K562 (cell line): ENCODE results near the gene UQCR11. TPM values are rescaled to one million over a fixed set of nuclear protein-coding genes. Genes with fewer than 3 reads are reported as not detected.

Source experiments
- POLR2A ChIP-seq: fragments of 450-650 bp; conservative IDR thresholded peaks from 2 replicates; pipeline ENCODE4 v1.6.1; 2016
- TFAP4 ChIP-seq: sonication (generic); formaldehyde crosslinking; IDR thresholded peaks from 2 replicates; pipeline ENCODE4 v1.8.0; 2022; ENCODE audit warnings: missing genetic modification reagents, mild to moderate bottlenecking, moderate library complexity, borderline replicate concordance
- polyA plus RNA-seq, 8 experiments: library from polyadenylated mRNA; depleted of rRNA in 4 of 8; stranded (reverse) in 5 of 8; unstranded in 3 of 8; fragments of >200 nt; fragmentation: Nextera tagmentation in 2 of 8; fragmentation: Illumina TruSeq in 1 of 8; extraction: Ambion mirVana in 2 of 8; extraction: Trizol in 1 of 8; gene quantifications; 2 replicates each; pipeline versions ENCODE4 v1.2.1 to v1.2.3, GENCODE V29; 2011 to 2014; ENCODE audit warnings: inconsistent platforms in 1 of 8, missing spikeins in 1 of 8
- total RNA-seq, 7 experiments: library from RNA; depleted of rRNA in 6 of 7; stranded (reverse); fragments of >200 nt in 6 of 7; fragmentation: Illumina TruSeq in 2 of 7; extraction: Trizol in 2 of 7; gene quantifications; 2 replicates each; pipeline versions ENCODE4 v1.2.1 to v1.2.3, GENCODE V29; 2011 to 2021; ENCODE audit warnings: low replicate concordance in 1 of 7
- TF ChIP-seq, protein P1 (sequence below), 2 experiments: fragments of 450-650 bp; formaldehyde crosslinking in 1 of 2; IDR thresholded peaks; 2 replicates each; pipeline versions ENCODE4 v1.4.0 to v1.6.1; 2014 to 2020; ENCODE audit warnings: mild to moderate bottlenecking in 2 of 2, borderline replicate concordance in 1 of 2, low read depth in 1 of 2

Gene UQCR11
- total and polyA plus RNA-seq, 9 of the 15 experiments (the other 6 are each of a cell fraction or from before 2014, with no cell fraction given), result 57.6 to 394 (median 259) TPM

DNA sequence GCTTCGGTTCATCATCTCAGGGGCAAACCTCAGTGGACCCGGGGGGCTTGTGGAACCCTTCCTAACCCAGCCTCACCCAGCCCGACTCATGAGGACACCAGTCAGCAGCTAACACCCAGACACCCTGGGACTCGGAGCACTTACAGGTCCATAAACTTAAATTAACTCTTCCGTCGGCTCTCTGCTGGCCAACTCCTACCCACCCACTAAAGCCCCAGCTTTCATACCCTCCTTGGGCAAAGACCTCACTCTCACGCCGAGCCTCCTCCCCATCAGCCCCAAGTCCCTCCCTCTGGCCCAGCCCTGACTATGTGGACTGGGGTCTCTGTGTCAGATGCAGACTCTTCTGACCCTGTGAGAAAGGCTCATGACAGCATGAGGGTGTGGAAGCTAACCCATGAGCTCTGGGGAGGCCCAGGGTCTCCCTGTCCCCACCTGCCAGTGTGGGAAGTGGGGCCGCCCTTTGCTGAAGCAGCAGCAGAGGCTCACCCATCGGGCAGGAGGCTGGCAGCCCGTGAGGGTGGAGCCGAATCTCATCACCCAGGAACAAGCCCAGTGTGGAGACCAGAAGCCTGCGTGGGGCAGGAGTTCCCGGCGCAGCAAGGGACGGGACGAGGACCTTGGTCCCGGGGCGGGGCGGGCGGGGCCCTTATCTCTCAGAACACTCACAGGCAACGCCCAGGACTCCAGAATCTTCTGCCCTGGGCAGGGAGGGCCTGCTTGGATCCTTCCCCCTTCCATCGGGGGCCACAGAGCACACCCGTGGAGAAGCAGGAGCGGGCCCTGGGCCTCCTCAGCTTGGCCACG, 27.4 kb upstream of the UQCR11 start (continued):
- TF ChIP-seq, protein P1, sequence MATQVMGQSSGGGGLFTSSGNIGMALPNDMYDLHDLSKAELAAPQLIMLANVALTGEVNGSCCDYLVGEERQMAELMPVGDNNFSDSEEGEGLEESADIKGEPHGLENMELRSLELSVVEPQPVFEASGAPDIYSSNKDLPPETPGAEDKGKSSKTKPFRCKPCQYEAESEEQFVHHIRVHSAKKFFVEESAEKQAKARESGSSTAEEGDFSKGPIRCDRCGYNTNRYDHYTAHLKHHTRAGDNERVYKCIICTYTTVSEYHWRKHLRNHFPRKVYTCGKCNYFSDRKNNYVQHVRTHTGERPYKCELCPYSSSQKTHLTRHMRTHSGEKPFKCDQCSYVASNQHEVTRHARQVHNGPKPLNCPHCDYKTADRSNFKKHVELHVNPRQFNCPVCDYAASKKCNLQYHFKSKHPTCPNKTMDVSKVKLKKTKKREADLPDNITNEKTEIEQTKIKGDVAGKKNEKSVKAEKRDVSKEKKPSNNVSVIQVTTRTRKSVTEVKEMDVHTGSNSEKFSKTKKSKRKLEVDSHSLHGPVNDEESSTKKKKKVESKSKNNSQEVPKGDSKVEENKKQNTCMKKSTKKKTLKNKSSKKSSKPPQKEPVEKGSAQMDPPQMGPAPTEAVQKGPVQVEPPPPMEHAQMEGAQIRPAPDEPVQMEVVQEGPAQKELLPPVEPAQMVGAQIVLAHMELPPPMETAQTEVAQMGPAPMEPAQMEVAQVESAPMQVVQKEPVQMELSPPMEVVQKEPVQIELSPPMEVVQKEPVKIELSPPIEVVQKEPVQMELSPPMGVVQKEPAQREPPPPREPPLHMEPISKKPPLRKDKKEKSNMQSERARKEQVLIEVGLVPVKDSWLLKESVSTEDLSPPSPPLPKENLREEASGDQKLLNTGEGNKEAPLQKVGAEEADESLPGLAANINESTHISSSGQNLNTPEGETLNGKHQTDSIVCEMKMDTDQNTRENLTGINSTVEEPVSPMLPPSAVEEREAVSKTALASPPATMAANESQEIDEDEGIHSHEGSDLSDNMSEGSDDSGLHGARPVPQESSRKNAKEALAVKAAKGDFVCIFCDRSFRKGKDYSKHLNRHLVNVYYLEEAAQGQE (IDR thresholded peaks at IDR 0.05; ENCODE audit: borderline replicate concordance), result peak; percentile 54
- TF ChIP-seq, protein P1 (CRISPR knock-in tag; IDR thresholded peaks at IDR 0.05; ENCODE audit: low read depth), result no peak
- peak; percentile 24; the same call in 1 of the 2 replicates for TF ChIP-seq TFAP4 (CRISPR knock-in tag)
- TF ChIP-seq POLR2A, result peak; percentile 56
